Activated CD8-positive, alpha-beta memory T cell treated with anti-CD3 and anti-CD28 coated beads, Interleukin-2, amount 50 U/mL, for 1 hour (primary cell): Measurements from ENCODE around the gene NLGN3.
"Not testable (repeated sequence)": the region's sequence is repeated elsewhere in the genome, so short reads cannot be mapped to it uniquely, and the experiment has no call there.

Experiments used
- DNase-seq: peaks from one replicate; pipeline ENCODE4 v3.0.0-alpha.2; 2020; ENCODE audit errors: extremely low read depth

NLGN3 gene

DNA sequence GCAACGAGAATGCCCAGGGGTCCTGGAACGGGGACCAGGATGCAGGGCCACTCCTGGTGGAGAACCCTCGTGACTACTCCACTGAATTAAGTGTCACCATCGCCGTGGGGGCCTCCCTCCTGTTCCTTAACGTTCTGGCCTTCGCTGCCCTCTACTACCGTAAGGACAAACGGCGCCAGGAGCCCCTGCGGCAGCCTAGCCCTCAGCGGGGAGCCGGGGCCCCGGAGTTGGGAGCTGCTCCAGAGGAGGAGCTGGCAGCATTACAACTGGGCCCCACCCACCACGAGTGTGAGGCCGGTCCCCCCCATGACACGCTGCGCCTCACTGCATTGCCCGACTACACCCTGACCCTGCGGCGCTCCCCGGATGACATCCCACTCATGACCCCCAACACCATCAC is 24.9 kb downstream of the NLGN3 start:
- DNase-seq, result no peak

DNA sequence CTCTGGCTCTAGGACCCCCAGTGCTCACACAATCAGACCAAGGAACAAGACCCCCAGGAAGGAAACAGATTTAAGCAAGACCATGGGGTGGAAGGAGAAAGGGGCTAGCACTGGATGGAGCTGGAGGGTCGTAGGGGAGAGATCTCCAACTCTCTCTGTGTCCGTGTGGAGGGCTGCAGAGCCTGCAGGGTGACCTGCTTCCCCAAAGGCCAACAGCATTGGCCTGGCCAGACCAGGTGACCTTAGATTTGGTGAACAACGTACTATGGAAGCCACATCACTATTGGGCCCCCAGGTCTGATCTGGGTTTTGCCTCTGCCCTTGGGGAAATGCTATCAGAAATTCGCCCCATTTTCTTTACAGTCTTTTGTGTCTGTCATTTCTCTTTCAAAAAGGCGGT is 26.0 kb downstream of the NLGN3 start:
- no peak for DNase-seq

DNA sequence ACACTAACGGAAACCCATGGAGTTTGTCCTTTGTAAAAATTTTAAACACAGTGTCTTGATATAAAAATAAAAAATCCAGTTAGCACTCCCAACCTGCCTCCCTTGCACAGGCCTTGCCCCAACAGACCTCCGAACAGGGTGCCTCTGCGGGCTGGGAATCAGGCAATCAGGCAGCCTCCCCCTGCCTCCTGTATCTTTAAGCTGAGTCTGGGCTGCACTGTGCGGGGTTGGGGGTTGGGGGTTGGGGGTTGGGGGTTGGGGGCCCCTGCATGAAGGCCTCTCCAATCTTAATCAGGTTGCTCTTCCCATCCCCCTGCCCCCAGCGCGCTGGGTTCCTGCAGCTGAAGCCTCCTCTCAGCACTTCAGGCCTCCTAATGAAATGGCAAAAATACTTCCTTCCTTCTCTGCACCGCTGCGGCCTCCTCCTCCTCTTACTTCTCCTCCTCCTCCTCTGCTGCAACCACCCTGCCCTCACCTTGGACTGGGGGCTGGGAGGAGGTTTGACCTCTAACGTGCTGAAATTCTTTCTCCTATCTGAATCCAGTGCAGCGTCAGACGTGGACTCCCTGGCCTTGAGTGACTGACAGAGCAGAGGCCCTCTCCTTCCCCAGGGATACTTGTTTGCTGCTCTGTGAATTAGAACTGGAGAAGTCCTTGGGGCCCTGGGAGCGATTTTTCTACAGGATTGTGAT is 26.6 kb downstream of the NLGN3 start:
- no peak for DNase-seq

DNA sequence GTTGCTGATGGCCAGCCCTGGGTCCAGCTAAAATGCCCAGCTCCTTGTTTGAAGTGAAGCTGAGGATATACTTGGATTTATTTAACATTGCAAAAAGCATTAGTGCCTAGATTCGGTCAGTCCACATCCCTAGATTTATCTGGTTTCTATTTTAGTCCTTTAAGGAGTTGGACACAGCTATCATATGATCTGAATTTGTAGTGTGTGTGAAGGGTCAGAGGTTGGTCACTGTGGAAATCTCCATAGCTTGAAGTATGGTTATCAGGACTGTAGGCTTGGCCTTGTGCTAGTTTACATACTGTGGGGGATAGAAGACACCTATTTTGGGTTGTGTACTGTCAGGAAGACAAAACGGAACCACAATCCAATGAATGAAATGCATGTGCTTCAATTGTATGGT is 28.8 kb downstream of the NLGN3 start:
- no peak for DNase-seq

DNA sequence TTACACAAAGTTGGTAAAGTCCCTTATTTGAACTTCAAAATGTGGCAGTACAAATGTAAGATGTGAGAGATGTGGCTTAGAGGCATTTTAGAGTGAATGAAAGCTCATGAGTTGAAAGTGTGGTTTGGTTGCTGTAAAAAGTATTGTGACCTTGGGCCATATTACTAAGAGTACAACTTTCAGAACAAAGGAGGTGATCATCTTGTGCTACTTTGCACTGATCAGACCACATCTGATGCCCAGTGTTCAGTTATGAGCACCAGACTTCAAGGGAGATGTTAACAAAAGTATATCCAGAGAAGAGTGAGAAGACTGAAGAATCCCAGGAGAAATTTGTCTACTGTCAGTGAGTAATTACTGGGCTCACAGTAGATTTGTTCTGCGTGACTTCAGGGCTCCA is 30.2 kb downstream of the NLGN3 start:
- no peak for DNase-seq

DNA sequence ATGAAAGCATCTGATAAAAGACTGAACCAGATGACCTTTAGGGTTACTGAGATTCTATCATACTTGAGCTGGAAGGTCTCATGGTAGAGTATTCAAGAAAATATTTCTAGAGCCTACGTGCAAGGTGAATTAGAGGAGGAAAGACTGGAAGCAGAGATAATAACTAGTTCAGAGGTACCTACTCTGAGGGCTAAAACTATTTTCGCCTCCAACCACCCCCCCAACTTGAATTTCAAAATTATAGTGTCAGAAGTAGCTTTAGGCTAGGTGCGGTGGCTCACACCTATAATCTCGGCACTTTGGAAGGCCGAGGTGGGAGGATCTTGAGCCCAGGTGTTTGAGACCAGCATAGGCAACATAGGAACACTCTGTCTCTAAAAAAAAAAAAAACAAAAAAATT is 30.9 kb downstream of the NLGN3 start:
- no peak for DNase-seq

DNA sequence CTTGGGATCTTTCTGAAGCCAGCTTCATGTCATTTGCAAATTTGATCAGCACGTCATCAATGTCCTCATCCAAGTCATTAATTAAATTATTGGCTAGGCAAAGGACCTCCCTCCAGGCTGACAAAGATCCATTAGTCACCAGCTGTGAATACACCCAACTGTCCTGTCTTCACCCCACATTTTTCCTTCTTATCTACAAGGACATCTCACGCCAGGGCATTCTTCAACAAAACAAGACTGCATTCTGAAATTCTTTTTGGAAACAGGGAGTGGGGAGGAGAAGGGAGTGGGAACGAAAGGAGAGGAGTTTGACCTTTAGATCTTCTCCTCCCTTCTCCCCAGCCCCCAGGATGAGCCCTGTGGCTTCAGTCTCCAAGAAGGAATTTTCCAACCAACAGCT is 32.7 kb downstream of the NLGN3 start:
- DNase-seq, result no peak

DNA sequence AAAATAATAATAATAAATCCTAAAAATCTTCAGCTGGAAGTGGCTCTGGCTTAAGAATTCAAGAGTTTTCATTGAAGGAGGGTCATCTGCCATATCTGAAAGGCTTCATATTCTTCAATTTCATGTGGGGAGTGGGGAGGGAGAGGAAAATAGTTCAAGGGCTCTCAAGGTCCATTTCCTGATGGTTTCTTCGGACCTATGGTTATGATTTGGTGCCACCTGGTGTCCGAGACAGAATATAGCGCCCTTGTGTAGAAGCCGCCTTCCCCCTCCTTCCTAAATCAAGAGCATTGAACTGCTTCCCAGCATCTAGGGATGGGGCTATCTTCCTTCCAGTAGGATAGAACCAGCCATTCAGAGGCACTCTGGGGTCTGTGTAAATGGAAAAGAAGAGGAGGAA is 34.3 kb downstream of the NLGN3 start:
- no peak for DNase-seq

DNA sequence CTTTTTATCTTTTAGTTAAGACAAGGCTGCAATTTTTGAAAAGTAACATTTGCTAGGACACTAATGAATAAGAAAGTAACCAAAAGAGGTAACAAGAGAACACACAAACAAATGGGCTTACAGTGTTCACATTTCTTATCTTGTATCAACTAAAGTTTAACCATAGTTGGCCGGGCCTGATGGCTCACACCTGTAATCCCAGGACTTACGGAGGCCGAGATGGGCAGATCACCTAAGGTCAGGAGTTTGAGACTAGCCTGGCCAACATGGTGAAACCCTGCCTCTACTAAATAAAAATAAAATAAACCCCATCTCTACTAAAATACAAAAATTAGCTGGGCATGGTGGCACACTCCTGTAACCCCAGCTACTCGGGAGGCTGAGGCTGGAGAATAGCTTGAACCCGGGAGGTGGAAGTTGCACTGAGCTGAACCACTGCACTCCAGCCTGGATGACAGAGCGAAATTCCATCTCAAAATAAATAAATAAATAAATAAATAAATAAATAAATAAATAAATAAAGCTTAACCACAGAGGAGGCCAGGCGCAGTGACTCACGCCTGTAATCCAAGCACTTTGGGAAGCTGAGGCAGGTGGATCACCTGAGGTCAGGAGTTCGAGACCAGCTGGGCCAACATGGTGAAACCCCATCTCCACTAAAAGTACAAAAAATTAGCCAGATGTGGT is 36.1 kb downstream of the NLGN3 start:
- not testable (repeated sequence) for DNase-seq

DNA sequence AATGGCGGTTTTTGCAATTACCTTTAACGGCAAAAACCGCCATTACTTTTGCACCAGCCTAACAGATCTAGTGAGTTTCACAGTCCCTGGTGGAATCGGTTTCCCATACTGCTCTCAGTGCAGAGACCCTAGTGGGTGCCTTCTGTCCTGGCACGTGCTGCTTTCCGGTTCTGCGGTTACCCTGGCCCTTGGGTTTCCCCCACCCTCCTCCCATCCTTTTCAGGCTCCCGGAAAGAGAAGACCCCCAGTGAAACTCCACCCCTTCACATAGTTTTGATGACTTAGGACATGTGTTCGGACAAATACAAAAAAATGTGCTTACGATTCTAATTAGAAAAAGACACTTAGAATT is 36.9 kb downstream of the NLGN3 start:
- no peak for DNase-seq

DNA sequence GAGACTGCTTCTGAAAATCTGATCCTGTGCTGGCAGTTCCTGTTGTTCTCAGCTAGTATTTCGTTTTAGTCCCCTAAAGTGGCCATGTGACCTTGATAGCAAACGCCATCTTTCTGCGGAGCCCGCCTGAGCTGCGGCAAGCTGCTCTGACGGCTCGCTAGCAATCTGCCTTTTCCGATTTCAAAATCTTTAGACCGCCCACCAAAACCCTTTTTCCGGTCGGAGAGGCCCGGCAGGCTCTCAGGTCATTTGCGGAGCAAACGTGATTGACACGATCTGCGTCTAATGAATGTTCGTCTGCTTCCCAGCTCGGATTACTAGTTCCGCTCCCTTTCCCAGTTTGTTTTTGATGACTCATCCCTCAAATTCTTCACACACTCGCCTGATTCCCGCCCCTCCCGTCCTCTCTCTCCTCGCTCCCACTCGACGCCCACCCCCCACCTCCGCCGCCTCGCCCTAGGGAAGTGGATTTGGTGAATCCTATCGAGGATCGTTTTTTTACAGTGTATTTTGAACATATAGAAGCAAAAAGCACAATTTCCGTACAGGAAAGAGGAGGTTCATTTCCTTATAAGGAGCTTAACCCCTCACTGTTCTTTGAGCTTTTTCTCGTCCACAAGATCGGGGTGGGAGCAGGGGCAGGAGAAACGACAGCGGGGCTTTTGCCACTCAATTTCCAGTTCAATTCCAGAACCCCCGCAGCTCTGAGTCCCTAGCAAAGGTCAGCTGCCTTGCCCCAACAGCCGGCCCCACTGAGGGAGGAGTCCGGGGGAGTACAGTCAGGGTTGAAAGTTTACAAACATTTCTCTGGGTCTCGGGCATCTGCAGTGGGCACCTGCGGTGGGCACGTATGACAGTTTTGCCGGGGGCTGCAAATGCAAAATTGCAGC is 37.5 kb downstream of the NLGN3 start:
- peak; percentile 68 for DNase-seq

DNA sequence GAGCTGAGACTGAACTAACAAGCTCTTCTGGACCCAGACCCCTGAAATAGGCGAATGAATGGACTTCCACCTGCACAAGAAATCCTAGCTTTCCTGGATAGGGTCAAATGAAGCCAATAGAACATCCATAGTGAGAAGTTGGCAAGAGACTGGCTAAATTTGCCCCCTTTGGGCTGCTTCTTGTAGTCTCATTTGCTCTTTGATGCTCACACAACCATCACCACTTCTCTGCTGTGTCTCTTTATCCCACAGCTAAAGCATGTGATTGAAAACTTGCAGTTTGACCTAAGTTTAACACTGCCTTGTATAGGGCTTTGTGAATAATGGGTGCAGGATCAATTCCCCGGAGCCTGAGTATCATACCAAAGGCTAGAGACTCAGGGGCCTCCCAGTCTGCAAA is 38.2 kb downstream of the NLGN3 start:
- no peak for DNase-seq

DNA sequence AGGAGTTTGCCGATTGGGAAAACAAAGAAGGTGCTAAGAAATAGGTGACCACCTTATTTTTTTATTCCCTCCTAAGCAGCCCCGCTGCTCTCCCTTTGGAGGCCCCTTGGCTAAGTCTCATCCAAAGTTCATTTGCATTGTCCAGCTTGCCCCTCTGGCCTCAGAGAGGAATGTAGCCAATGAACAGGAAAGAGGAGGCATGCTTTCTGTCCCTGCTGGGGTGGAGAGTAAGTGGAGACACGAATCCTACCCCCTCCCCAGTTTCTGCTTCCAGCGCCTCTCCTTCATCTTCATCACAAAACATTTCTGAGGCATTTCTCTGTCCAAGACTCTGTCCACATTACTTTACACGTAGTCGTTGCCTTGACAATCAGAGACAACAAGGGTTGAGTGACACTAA is 38.7 kb downstream of the NLGN3 start:
- no peak for DNase-seq

DNA sequence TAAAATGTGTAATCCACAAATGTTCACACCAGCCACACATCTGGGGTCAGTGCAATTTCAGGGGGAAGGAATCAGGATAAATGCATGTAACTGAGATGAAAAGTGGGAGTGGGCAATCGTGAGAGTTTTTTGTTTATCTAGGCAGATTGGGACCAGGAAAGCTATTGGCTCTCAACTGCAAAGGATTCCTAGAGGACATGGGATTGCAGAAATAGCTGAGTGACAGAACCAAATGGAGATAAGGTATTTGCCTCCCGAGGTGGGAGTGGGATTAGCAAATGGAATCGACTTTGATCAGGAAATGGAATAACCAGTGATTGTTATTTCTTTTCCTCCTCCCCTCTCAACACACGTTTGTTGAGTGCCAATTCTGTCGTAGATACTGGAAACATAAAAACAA is 39.5 kb downstream of the NLGN3 start:
- DNase-seq, result no peak

DNA sequence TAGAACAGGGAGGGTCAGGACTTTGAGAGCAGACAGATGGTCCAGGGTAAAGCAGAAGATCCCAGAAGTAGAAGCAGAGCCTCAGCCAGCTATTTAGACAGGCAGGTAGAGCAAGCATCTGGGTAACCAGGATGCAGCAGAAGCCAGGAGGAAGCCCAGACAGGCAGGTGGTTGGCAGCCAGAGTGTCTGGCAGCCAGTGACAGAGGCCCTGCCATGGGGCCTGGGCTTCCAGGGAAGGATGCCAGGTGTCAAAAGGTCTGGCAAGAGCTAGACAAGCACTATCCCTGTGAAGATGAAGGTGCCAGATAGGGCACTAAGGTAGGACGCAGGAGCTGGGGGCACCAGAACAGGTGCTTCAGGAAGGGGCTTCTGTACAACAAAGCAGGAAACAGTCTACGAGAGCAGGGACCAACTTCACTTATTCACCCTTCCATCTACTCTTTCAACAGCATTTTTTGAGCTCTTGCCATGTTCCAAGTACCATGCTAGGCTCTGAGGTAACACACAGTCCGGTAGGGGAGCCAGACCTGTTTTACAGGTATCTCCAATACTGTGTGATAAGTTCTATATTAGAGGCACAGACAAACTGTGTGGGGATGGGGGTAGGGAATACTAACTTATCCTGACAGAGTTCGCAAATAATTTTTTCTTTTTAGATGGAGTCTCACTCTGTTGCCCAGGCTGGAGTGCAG is 40.3 kb downstream of the NLGN3 start:
- DNase-seq, result no peak

DNA sequence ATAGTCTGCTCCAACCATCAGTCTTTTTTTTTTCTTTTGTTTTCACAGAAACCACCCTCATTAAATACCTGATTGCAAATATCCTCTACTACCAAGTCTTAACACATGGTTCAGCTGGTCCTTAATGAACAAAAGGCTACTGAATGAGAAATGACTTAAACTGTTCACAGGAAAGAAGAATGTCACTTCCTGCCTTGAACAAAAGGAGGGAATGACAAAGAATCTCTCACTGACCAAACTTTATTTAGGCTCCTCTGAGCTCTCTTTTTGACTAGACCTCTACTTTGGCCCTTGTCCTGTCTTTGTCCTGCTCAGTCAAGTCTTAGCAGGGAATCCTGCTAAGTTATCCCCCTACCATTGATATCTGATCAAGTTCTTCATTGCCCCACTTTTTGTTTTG is 46.6 kb downstream of the NLGN3 start:
- DNase-seq, result no peak

DNA sequence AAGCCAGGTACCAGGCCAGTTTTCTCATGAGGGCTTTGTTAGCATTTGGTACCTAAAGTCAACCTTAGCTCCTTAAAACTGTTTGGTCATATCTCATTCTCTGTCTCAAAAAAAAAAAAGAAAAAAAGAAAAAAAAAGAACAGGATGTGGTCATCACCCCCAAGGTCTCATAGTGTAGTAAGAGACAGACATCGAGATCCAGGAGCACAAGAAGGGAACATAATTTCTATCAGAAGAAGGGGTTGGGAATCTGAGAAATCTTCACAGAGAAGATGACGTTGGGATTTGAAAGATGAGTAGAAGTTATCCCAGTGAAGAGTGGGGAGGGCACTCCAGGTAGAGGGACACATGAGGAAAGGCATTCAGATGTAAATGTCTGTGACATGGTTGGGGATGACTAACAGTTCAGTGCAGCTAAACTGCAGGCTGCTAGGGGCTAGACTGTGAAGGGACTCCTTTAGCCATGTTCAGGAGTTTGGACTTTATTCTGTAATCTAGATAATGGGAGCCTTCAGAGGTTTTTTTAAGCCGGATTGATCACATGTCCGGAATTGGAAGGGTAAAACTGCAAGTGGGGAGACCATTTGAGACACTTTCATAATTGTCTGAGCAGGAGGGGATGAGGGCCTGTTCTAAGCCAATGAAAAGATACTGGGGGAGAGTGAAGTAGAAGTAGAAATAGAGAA is 51.5 kb downstream of the NLGN3 start:
- no peak for DNase-seq

DNA sequence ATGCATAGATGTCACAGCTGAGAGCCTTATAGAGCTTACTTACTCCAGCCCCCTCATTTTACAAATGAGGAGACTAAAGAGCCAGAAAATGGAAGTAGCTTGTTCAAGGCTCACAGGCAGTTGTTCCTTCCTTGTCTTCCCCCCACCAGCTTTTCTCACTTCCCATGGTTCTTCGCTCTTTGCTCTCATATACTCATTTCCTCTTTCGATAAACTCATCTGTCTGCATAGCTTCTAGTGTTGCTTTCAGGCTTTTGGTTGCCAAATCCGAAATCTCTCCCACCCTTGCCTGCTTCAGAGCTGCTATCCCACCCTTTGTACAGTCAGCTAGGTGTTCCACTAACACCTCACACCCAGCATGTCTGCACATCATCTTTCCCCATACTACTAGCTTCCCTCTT is 53.4 kb downstream of the NLGN3 start:
- DNase-seq, result no peak

DNA sequence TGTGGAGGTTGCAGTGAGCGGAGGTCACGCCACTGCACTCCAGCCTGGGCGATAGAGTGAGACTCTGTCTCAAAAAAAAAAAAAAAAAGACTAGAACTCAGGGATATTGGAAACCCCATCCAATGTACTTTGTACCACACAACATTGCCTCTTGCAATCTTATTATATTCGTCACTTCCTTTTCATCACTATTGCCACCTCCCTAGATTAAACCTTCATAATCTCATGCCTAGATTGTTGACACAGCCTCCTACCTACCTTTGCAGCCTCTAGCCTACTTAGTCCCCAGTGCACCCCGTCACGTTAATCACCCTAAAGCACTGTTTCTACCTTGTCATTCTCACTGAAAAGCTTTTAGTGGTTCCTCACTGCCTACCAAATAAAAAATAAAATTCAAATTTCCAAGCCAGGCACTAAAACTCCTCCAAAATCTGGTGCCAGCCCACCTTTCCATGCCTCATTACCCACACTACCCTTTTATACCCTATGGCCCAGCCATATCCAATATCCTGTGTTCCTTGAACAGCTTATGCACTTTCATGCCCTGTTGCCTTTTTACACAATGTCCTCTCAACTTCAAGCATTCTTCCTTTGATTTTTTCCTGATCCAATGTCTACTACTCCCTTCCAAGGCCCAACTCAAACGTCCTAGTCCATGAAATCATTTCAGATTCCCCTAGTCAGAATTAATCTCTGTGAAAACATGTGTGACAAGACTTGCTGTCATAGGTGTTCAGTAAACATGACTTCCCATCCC is 54.8 kb downstream of the NLGN3 start:
- DNase-seq, result no peak

DNA sequence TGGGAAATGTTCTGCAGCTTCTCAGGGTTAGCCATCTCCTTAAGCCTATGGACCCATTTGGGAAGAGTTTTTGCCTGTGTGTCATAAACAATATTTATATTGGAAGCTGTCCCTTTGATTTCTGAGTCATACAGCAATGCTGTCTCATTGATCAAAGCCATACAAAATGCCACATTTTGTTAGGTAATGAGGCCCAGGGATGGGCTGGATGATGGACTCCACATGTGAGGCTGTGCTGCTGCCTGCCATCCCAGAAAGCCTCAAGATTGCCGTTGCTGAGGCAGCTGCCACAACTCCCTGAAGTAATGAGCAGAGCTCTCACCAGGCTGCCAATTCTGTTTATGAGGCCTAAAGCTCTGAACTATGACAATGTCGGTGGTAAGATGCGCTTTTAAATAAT is 66.2 kb downstream of the NLGN3 start:
- no peak for DNase-seq

DNA sequence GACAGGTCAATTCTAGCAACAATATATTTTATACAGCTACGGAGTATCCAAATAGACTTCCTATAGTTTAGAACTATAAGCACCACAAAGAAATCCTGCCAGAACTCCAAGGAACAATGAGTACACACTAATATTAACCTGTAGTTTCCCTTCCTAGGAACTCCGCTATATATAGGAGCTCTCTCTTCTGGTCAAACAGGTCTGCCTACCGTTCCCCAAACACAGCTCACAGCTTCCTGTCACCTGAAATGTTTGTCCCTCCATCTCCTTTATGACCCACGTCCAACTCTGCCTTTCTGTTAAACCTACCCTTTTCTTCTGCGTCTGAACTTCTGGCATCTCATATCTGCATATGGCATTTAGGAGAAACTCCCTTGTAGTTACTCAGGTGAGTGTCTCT is 67.9 kb downstream of the NLGN3 start:
- DNase-seq, result no peak
